Cardiac septum (tissue), 1 donor: ENCODE data around the gene SEMA7A. TPM values are rescaled to one million over a fixed set of nuclear protein-coding genes. Genes with fewer than 3 reads are reported as not detected.

Experiments used
- DNase-seq: peaks from one replicate; pipeline ENCODE4 v3.0.0-alpha.2; 2020; ENCODE audit warnings: low spot score
- intact Hi-C: fragments of 100-400 bp; cut with DNase I; formaldehyde crosslinking; loops from one replicate; pipeline ENCODE4 v1.14.0; 2022
- total RNA-seq: library from RNA; stranded (reverse); fragmentation: NEBNext Ultra II Directional; extraction: Animal tissue kit (Norgen Biotek cat#: 25700); gene quantifications from one replicate; pipeline ENCODE4 v1.2.1, GENCODE V29; 2021
- donor health status: DM: no; HTN: no; CAD: no.

The SEMA7A gene
- total RNA-seq, 1 donor from 2014 or later = 1.5 TPM

- intact Hi-C loops = no loop called here
- DNase-seq = no peak
These were observed 53.2 kb downstream of the SEMA7A start for GRCh38 chr15:74380361-74381189.

- DNase-seq = no peak
- intact Hi-C loops = no loop called here
These were observed 54.9 kb downstream of the SEMA7A start for GRCh38 chr15:74378848-74379247.

- intact Hi-C loops = no loop called here
- DNase-seq = no peak
These were observed 55.7 kb downstream of the SEMA7A start for GRCh38 chr15:74377831-74378766.

DNA sequence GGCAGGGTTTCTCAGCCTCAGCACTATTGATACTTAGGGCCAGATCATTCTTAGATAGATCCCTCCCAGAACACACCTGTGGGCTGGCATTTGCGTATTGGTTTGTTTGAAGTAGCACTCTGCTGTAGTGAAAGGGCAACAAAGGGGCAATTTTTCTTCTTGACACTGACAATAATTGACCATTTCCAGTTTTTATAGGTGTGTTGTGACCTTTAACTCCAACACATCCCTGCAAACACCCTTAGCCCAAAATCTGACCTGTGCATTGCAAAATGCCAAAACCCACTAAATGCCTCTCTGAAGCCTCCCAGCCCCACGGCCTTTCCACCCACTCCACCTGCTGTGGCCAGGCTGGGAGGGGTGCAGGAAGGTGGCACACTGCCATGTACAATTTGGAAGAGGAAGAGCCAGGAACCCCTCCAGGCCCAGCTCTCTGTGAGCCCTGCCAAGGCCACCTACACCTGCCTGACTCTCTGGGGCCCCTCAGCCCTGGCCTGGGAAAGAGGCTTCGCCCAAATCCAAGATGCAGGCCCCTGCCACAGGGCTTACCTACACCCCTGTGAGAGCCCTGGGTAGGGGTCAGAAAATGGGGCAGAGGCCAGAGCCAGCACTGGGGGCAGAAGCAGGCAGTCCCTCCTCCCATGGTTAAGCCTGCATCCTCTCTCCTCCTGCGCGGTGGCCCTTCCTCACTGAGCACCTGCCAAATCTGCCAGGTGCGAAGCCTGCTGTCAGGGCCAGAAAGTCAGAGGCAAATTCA is 56.8 kb downstream of the SEMA7A start:
- DNase-seq = no peak
- intact Hi-C loops = no loop called here

DNA sequence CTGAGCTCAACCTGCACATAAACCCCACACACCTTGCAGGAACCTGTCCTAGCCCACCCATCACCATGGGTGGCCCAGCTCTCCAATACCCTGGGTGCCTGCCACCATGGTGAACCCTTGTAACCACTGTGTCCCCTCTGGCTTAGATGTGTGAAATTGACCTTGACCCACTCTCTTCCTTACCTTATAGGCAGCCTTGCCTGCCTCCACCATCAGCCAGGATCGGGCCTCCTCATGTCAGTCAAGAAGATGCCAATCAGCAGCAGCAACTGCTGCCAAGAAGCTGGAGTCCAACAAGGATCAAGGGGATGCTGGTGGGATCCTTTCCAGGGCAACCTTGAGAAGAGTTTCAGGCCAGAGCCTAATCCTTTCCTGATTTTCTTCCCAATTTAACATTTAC is 57.5 kb downstream of the SEMA7A start:
- DNase-seq = no peak
- intact Hi-C loops = no loop called here

DNA sequence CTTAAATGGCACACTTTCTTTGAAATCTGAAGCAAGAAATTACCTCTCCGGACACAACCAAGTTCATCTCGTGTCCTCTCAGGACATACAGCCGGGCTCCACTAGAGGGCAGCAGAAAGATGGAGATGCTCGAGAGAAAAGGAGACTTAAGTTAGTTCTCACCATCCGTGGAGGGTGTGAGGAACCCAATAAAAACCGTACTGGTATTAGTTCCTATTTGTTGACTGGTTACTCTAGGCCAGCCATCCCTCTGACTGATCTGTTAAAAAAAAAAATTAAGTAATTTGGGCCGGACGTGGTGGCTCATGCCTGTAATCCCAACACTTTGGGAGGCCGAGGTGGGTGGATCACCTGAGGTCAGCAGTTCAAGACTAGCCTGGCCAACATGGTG is 58.5 kb downstream of the SEMA7A start:
- intact Hi-C loops = loop anchor here (2.0 kb wide), 2 partner anchors 114 to 256 kb away; no protein-coding TSS in a partner anchor
- peak; percentile 85 for DNase-seq

- peak; percentile 73 for DNase-seq
- intact Hi-C loops = loop anchor here (2.0 to 5.0 kb wide), 3 partner anchors 114 to 393 kb away; no protein-coding TSS in a partner anchor
These were observed 59.0 kb downstream of the SEMA7A start for GRCh38 chr15:74374648-74375302.

GRCh38 chr15:74373731-74374647 is 59.8 kb downstream of the SEMA7A start:
- intact Hi-C loops = loop anchor here (2.0 to 5.0 kb wide), 3 partner anchors 115 to 393 kb away; no protein-coding TSS in a partner anchor
- DNase-seq = peak; percentile 95

DNA sequence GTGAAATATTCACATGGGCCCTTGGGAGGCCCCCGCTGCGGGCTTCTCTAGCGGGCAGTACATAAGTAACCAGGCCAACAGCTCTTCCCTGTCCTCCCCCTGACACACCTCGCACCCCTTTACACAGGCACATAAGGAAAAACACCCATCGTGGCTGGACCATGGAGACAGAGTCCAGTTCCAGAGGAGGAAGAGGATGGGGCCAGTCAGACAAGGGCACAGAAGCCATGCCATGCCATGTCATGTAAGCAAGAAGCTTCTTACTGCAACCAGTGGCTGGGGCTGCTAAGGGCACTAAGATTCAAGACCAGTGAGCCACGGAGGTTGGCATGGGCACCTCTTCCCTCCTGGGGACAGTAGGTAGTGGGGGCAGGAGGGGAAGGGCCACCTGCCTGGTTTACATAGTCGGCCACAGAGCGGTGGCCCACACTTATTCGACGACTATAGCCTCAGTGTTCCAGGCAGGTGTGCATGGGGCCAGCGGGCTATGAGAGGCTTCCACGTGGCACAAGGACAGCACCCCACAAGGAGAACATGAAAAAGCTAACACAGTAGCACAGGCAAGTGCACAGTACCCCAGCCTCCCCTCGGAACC is 60.6 kb downstream of the SEMA7A start:
- intact Hi-C loops = loop anchor here (5.0 kb wide), 1 partner anchor 394 kb away; no protein-coding TSS in a partner anchor

DNA sequence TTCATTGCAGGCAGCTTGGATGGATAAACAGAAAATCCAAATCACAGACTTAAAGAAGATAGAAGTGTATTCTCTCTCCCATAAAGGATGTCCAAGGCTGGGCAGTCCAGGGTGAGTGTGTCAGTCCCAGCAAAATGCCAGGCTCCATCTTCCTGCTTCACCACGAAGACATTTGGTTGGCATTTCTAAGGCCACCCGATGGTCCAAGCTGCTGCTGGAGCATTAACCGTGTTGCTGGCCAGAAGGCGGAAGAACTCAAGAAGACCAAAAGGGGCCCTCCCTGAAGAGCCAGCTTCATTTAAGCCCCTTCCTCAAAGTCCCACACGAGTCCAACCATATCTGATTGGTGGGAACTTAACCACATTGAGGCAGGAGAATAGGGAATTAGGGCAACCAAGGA is 63.3 kb downstream of the SEMA7A start:
- peak; percentile 17 for DNase-seq
- intact Hi-C loops = loop anchor here (5.0 kb wide), 1 partner anchor 397 kb away; no protein-coding TSS in a partner anchor

More for the DNA sequence above, 60.6 kb downstream of the SEMA7A start:
- no peak for DNase-seq

- intact Hi-C loops = loop anchor here (5.0 kb wide), 1 partner anchor 398 kb away; no protein-coding TSS in a partner anchor
These were observed 64.0 kb downstream of the SEMA7A start for GRCh38 chr15:74369756-74370155.

GRCh38 chr15:74369084-74369745 is 64.5 kb downstream of the SEMA7A start:
- intact Hi-C loops = no loop called here

More at GRCh38 chr15:74369756-74370155, 64.0 kb downstream of the SEMA7A start:
- DNase-seq = peak; percentile 55

DNA sequence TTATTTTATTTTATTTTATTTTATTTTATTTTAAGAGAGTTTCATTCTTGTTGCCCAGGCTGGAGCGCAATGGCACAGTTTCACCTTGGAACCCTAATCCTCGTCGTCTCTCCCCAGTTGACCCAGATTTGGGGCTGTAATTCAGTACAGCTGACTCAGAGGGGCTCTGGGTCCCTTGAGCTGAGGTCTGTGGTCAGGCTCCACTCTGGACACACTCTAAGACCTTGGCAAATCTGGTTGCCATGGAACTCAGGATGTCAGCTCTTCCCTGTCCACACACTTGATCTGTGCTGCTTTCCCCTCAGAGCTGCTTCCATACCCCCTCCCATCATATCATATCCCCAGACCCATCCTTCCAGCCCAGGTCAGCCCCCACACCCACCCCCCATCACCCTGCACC is 65.6 kb downstream of the SEMA7A start:
- intact Hi-C loops = no loop called here
- peak; percentile 39 for DNase-seq

More at GRCh38 chr15:74369084-74369745, 64.5 kb downstream of the SEMA7A start:
- peak; percentile 59 for DNase-seq

DNA sequence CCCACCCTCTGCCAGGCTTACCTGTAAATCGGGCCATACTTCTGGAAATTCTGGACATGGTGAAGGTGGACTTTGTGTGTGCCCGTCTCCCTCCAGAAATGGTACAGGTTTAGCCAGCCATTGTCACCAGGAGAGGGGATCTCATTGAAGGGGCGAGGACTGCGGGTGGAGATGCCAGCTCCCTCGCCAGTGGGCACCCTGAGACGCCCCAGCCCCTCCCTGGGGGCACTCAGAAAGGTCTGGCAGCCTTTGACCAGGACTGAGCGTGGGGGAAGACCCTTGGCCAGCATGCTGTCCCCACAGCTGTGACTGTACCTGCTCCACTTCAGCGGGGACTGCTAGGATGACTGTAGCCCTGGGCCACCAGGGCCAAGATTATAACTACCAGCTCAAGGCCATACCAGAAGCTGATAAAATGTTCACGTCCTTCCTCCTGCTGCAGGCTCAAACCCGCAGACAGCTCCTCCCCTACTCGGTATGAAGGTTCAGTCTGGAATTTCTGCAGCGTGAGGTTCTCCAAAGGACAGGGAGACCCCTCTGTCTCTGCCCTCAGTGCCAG is 66.4 kb downstream of the SEMA7A start, which contains the start of gene CYP11A1:
CYP11A1 (minus strand) TSS at position 351 of the 559 bp plus-strand sequence; CDS start at position 290, 61 bp downstream.
- peak; percentile 55 for DNase-seq
- intact Hi-C loops = no loop called here

DNA sequence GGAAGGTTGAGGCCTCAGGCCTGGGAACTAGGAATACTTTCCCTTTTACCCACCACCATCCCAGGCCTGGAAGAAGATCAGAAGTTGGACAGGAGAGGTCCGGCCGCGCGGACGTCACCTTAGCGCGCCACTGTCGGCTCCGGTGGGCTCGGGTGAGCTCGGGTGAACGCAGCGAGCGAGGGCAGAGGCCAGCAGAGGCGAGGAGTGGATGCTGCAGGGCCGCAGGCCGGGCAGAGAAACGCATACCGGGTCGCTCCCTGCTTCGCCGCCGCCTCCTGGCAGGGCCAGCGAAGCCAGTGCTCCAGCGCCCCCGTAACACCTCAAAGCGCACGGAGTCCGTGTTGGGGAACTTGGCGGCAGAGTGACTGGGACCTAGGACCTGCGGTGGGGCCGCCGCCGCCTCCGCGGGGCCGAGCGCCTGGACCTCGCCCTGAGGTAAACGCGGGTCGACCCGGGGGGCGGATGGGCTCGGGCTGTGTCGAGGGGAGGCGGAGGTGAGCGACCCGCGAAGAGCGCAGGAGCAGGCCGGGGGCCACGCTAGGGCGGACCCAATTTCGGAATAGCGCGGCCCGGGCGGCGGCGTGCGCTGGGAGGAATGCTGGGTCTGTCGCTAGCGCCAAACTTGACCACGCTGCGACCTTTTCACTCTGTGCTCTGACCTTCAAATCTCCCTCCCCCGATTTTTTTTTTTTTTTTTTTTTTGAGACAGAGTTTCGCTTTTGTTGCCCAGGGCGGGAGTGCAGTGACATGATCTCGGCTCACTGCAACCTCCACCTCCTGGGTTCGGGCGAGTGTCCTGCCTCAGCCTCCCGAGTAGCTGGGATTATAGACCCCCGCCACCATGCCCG is 67.9 kb downstream of the SEMA7A start:
- intact Hi-C loops = no loop called here
- DNase-seq = peak; percentile 54
